Measurements from ENCODE around the gene FGF14. TPM values are rescaled to one million over a fixed set of nuclear protein-coding genes. Genes with fewer than 3 reads are reported as not detected.

The FGF14 gene
- total and polyA plus RNA-seq, 2 experiments from 2014 or later, result 0.03 TPM; not detected in 1

DNA sequence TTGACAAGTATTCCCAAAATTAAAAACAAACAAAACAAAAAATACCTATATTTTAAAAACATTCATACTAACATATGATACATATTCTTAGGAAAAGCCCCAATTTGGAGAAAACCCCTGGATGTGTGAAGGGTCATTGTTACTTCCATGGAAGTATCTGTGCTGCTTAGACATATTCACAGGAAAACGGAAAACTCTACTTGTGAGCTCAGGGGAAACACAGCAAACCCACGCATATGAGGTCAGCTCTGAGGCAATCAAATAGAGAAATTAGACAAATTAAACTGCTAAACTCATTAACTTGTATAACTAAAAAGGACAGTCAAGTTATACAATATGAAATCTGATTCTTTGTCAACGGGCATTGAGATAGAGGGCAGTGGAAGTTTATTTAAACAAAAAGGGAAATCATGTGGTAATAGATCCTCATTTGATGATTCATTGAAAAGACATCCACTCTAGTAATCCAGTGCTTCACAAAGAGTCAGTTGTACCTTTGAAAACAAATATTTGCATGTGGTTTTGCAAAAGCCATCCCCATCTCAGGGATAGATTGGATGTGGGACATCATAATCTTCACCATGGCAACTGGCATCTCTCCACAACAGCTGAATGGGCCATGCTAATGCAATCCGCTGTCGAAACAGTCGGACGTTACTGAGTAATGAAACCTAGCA lies 526.0 kb downstream of the FGF14 start:
- Histone ChIP-seq H3K4me3 (no peak overlapping the region), H3K4me2 (no peak overlapping the region), H3K4me1 (ENCODE audit: insufficient read depth) (no peaks in the 10 kb centered on the region), H3K27ac (ENCODE audit: low read depth) (no peak overlapping the region), H3K79me2 (replicated peaks; ENCODE audit: insufficient read depth) (no peaks in the 10 kb centered on the region), H2AFZ (no peak overlapping the region), H3K36me3 (ENCODE audit: insufficient read depth) (no peaks in the 10 kb centered on the region), H3F3A (replicated peaks; ENCODE audit: low read depth) (no peaks in the 10 kb centered on the region), H4K20me1 (replicated peaks; ENCODE audit: insufficient read depth) (no peaks in the 10 kb centered on the region), H3K27me3 (ENCODE audit: insufficient read depth) (no peaks in the 10 kb centered on the region), H3K9me2 (ENCODE audit: insufficient read depth) (no peaks in the 10 kb centered on the region)
- H3K4me3 Mint-ChIP-seq, result no peak overlapping the region
- H3K4me1 Mint-ChIP-seq, result peaks cover 9% of the 10 kb centered on the region
- TF ChIP-seq ETS1 (IDR thresholded peaks at IDR 0.05) (no peak), NANOG (IDR thresholded peaks at IDR 0.05; ENCODE audit: borderline replicate concordance) (no peak), EZH2phosphoT487 (IDR thresholded peaks at IDR 0.05; ENCODE audit: unreplicated experiment) (no peak), CTCF (conservative IDR thresholded peaks at IDR 0.05; ENCODE audit: low read depth in 2 of 2) (no peak), STAT1 (IDR thresholded peaks at IDR 0.05; ENCODE audit: unreplicated experiment) (no peak), POLR2AphosphoS5 (IDR thresholded peaks at IDR 0.05; ENCODE audit: low read depth) (no peak), REST (IDR thresholded peaks at IDR 0.05; ENCODE audit: unreplicated experiment) (no peak), ZNF114 (CRISPR knock-in tag; IDR thresholded peaks at IDR 0.05) (no peak), CREB1 (CRISPR knock-in tag; IDR thresholded peaks at IDR 0.05; ENCODE audit: low read depth) (no peak), ZNF331 (CRISPR knock-in tag; IDR thresholded peaks at IDR 0.05; ENCODE audit: low read depth) (no peak), JUNB (IDR thresholded peaks at IDR 0.05; ENCODE audit: unreplicated experiment) (no peak), EZH2 (IDR thresholded peaks at IDR 0.05; ENCODE audit: low read depth, unreplicated experiment) (no peak)
- TF ChIP-seq, protein P1, sequence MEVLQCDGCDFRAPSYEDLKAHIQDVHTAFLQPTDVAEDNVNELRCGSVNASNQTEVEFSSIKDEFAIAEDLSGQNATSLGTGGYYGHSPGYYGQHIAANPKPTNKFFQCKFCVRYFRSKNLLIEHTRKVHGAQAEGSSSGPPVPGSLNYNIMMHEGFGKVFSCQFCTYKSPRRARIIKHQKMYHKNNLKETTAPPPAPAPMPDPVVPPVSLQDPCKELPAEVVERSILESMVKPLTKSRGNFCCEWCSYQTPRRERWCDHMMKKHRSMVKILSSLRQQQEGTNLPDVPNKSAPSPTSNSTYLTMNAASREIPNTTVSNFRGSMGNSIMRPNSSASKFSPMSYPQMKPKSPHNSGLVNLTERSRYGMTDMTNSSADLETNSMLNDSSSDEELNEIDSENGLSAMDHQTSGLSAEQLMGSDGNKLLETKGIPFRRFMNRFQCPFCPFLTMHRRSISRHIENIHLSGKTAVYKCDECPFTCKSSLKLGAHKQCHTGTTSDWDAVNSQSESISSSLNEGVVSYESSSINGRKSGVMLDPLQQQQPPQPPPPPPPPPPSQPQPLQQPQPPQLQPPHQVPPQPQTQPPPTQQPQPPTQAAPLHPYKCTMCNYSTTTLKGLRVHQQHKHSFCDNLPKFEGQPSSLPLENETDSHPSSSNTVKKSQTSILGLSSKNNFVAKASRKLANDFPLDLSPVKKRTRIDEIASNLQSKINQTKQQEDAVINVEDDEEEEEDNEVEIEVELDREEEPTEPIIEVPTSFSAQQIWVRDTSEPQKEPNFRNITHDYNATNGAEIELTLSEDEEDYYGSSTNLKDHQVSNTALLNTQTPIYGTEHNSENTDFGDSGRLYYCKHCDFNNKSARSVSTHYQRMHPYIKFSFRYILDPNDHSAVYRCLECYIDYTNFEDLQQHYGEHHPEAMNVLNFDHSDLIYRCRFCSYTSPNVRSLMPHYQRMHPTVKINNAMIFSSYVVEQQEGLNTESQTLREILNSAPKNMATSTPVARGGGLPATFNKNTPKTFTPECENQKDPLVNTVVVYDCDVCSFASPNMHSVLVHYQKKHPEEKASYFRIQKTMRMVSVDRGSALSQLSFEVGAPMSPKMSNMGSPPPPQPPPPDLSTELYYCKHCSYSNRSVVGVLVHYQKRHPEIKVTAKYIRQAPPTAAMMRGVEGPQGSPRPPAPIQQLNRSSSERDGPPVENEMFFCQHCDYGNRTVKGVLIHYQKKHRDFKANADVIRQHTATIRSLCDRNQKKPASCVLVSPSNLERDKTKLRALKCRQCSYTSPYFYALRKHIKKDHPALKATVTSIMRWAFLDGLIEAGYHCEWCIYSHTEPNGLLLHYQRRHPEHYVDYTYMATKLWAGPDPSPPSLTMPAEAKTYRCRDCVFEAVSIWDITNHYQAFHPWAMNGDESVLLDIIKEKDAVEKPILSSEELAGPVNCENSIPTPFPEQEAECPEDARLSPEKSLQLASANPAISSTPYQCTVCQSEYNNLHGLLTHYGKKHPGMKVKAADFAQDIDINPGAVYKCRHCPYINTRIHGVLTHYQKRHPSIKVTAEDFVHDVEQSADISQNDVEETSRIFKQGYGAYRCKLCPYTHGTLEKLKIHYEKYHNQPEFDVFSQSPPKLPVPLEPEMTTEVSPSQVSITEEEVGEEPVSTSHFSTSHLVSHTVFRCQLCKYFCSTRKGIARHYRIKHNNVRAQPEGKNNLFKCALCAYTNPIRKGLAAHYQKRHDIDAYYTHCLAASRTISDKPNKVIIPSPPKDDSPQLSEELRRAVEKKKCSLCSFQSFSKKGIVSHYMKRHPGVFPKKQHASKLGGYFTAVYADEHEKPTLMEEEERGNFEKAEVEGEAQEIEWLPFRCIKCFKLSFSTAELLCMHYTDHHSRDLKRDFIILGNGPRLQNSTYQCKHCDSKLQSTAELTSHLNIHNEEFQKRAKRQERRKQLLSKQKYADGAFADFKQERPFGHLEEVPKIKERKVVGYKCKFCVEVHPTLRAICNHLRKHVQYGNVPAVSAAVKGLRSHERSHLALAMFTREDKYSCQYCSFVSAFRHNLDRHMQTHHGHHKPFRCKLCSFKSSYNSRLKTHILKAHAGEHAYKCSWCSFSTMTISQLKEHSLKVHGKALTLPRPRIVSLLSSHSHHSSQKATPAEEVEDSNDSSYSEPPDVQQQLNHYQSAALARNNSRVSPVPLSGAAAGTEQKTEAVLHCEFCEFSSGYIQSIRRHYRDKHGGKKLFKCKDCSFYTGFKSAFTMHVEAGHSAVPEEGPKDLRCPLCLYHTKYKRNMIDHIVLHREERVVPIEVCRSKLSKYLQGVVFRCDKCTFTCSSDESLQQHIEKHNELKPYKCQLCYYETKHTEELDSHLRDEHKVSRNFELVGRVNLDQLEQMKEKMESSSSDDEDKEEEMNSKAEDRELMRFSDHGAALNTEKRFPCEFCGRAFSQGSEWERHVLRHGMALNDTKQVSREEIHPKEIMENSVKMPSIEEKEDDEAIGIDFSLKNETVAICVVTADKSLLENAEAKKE (CRISPR knock-in tag; IDR thresholded peaks at IDR 0.05), result no peak
- peaks cover 3% of the 10 kb centered on the region for H3K27me3 Mint-ChIP-seq (ENCODE audit: insufficient read depth, low read depth, poor library complexity)
- no peak overlapping the region for H3K27ac Mint-ChIP-seq
- H3K9me3 Mint-ChIP-seq, result no peaks in the 10 kb centered on the region
- H3K36me3 Mint-ChIP-seq (ENCODE audit: low read depth), result no peaks in the 10 kb centered on the region
- ATAC-seq (no peak), DNase-seq (ENCODE audit: low spot score) (no peak)

Measured in GM23338 (cell line).